ENCODE data around the gene FSTL4.
A peak's percentile ranks its signal among the peaks of the same experiment; 100 is the strongest.

The FSTL4 gene

DNA sequence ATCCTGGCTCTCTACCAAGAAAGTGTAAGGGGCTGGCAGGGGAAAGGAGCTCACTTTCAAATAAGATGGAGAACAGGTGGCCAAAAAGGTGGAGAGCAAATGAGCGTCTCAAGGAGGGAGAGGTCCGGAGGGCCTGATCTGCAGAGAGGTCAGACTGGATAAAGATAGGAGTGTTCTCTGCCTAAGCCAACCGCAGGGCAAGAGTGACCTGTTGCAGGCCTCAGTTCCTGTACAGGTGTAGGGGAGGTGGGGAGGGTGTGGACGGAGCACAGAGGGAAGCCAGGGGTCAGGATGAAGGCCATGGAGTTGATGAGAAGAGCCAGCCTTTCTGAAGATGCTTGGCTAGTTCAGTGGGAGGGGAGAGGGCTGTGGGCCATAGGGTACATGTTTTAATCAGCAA lies 320.8 kb downstream of the FSTL4 start:
- DNase-seq (ENCODE audit: low read depth), result no peak

GRCh38 chr5:133290669-133291240 lies 321.6 kb downstream of the FSTL4 start:
- DNase-seq (ENCODE audit: low read depth), result no peak

DNA sequence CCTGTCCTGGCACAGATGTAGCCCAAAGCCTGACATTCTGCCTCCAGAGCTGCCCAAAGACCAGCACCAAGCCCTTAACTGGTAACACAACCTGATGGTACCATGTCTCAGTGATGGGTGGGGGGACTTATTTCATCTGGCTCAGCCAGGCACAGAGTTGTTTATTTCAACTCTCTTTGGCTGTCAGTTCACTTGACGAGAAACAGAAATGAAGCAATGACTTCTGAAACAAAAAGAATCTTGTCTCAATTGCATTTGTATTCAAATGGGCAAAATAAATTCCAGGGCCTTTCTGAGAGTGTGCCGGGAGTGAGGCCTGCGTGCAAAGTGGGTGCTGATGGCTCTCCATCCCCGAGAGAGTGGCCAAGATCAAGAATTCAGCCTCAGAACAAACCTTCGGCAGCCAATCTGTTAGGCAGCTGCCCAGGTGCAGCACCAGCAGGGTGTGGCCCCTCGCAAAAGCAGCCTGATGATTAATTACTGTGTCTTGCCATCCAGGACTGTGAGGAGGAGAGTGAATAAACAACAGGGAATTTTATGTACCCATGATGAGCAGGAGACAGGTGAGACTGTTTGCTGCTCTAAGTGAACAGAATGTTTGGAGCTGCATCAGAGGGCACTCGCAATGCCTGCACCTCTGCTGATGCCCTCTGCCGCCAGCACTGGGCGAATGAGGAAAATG lies 322.5 kb downstream of the FSTL4 start:
- DNase-seq (ENCODE audit: low read depth), result no peak

- peak; percentile 46 for DNase-seq (ENCODE audit: low read depth)
Observed at GRCh38 chr5:133287500-133287899, 324.8 kb downstream of the FSTL4 start.

- no peak for DNase-seq (ENCODE audit: low read depth)
Observed at GRCh38 chr5:133286483-133286882, 325.9 kb downstream of the FSTL4 start.

- DNase-seq (ENCODE audit: low read depth), result peak; percentile 38
Observed at GRCh38 chr5:133285583-133286021, 326.7 kb downstream of the FSTL4 start.

- DNase-seq (ENCODE audit: low read depth), result no peak
Observed at GRCh38 chr5:133284306-133284705, 328.0 kb downstream of the FSTL4 start.

- no peak for DNase-seq (ENCODE audit: low read depth)
Observed at GRCh38 chr5:133278317-133278716, 334.0 kb downstream of the FSTL4 start.

GRCh38 chr5:133277744-133278143 lies 334.6 kb downstream of the FSTL4 start:
- no peak for DNase-seq (ENCODE audit: low read depth)

DNA sequence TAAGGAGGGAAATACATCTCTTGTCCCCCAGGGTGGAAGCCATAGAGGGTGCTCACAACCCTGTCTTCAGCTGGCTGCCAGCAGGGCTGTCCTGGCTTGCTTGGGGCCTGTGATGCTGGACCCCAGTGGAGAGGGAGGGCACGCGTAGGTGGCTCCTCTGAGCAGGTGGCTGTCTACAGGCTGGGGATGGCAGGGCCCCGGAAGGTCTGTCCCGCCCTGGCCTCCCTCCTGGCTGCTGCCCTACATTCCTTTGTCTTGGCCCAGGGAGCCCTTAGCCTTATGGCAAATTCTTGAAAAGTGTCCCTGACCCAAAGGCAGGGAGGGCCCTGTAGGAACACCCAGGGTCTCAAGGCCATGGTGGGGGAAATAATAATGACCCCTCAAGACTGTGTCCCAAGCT lies 336.2 kb downstream of the FSTL4 start:
- no peak for DNase-seq (ENCODE audit: low read depth)

DNA sequence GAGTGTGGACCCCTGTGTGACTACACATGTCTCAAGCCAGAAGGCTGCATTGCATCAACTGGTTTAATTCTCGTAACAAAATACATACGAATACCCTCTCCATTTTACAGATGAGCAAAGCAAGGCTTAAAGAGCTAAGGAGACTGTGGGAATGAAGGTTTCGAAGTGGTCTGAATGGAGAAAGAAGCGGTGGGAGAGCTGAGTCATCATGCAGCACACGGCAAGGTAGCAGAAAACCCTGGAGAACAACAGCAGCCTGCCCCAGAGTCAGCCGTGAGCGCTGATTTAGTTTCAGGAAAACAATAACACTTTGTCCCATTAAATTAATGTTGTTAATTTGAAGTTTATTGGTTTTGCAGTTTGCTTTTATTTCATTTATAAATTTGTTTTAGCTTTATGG lies 336.7 kb downstream of the FSTL4 start:
- no peak for DNase-seq (ENCODE audit: low read depth)

DNA sequence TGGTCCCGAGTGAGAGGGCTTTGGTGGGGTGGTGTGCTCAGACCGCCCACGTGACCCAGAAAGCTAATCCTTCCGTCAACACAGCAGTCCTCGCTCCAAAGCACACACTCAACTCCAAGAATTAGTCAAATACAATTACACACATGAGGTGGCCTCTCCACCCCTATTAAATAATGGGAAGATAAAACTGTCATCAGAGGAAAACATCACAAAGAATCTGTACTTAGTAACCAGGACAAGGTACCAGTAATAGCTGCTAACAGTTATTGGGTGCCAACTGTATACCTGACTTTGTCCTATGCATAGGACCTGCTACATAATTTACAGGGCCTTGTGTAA lies 337.8 kb downstream of the FSTL4 start:
- no peak for DNase-seq (ENCODE audit: low read depth)

DNA sequence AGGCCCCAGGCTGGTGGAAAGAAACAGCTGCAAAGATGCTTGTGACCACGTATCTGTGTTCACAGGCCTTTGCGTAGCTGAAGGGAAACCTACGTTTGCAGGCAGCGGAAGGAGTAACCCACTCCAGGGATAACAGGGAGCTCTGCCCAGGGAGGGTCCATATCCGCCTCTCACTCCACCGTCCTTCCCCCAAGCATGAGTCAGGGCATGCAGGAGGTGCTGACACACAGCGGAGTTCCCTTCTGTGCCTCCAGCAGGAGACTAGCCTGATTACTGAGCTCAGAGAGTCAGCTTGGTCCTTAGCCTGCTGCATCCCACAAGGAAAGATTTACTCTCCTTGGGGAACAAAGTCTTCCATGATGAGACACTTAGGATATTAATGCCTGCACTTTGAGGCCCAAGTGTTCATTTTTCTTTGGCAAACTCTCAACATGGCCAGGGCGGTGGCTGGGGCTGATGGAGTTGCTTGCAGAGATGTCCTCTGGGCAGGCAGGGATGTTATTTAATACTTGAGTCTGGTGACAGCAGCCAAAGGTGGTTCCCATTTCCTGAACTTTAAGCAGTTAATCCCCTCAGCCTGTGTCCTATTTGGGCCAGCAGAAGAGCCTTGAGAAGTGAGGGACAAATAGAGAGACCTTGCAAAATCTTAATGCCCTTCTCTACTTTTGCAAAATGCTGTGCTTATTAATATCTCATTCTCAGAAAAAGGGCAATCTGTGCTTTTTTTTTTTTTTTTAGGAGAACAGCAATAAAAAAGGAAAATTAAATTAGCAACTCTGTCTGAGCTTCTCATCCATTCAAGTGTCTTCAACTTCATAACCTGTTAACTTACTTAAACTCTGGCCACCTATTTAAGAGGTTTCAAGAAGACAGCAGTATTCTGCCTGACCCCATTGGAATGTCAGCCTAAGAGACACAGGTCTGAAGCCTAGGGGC lies 338.4 kb downstream of the FSTL4 start:
- peak; percentile 66 for DNase-seq (ENCODE audit: low read depth)

DNA sequence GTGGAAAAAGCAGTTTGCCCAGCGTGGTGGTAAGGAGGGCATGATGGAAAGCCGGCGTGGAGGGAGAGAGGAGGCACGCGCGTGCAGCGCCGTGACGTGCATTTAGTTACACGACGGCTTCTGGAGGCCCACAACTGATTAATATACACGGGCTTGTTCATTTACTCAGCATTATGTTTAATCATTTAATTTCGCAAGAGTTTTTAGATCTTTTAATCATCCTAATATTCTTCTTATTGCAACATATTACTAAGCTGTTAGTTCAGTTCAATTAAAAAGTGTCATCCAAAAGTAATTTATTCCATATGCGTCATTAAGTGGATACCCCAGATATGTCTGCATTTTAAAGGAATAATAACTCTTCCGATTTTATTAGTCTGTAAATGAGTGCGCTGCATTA lies 340.0 kb downstream of the FSTL4 start:
- no peak for DNase-seq (ENCODE audit: low read depth)

GRCh38 chr5:133271606-133272005 lies 340.7 kb downstream of the FSTL4 start:
- no peak for DNase-seq (ENCODE audit: low read depth)

DNA sequence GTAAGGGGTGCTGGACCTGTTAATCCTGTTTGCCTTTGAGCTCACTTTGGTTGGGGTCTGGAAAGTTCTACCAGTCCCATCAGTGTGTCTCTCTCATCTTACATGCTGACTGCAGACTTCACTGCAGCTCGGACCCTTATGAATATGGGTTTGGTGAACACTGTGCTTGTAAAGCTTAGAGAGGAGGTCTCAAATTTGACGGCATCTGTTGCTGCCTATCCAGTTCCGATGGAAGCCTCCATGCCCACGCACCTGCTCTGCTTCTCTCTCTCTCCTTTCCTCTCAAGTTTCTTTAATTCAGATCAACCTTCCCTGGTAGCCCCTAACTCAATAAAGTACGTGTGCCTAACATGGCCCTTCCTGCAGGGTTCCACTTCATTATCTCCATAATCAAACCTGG lies 342.6 kb downstream of the FSTL4 start:
- no peak for DNase-seq (ENCODE audit: low read depth)

DNA sequence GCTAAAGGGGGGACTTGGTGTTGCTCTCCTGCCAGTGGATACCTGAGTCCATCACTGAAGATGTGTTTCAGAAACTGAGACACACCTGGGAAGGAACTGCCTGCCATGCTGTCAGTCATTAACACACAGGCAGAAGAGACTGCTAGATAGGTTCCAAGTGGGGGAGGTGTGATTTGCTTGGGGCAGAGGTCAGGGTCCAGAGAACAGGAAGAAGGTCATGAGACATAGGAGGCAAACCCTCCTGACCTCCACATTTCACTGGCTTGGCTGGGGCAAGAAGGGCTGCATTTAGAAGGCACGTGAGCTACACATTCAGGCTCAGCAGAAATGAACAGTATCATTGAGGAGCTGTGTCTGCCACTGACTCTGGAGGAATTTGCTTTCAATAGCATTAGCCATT lies 344.7 kb downstream of the FSTL4 start:
- no peak for DNase-seq (ENCODE audit: low read depth)

GRCh38 chr5:133266966-133267365 lies 345.4 kb downstream of the FSTL4 start:
- no peak for DNase-seq (ENCODE audit: low read depth)

DNA sequence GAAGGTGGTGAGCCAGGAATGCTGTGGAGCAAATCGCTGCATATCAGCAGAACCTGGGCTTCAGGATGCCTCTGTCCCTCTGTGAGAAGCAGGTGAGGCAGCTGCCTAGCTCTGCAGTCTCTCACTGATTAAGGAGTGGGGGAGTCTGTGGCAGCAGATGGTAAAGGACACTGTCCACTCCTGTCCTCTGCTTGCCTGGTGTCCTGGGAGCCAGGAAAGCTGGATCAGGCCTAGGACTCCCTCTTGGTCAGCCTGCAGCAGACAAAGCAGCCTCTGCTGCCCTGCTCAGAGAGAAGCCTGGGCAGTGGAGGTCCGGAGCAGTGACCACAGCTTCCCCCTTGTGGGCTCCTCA lies 345.8 kb downstream of the FSTL4 start:
- DNase-seq (ENCODE audit: low read depth), result no peak

DNA sequence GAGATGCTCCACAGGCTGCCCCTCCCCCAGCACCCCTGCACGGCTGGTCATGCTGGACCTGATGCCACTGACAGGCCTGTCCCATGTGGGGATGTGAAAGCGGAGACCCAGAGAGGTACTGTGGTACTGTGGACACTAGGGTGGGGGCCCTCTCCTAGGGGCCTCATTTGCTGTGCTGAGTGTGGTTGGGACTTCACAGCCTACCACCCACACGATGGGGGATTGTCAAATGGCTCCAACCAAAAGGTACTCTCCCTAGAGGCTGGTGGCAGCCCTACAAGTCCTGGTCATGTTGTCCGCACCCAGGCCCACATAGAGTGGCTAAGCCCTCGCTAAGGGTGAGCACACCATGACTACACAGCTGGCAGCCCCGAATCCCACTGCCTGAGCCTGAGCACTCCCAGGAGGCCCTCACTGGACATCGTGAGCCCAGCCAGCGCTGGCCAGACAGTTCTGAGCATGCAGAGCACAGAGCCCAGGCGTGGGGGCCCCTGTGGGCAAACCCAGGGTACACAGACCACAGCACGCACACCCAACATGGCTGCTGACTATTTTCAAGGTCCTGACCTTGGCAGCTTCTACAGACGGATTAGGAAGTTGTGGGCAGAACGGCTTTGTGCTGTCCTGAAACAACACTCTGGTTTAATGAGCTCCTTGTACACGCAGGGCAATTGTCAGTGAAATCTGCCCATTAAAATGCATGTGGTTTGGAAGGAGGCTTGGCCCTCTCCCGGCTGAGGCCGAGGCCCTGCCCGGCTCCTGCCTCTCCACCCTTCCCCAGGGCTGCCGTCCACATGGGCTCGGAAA lies 346.4 kb downstream of the FSTL4 start:
- no peak for DNase-seq (ENCODE audit: low read depth)

DNA sequence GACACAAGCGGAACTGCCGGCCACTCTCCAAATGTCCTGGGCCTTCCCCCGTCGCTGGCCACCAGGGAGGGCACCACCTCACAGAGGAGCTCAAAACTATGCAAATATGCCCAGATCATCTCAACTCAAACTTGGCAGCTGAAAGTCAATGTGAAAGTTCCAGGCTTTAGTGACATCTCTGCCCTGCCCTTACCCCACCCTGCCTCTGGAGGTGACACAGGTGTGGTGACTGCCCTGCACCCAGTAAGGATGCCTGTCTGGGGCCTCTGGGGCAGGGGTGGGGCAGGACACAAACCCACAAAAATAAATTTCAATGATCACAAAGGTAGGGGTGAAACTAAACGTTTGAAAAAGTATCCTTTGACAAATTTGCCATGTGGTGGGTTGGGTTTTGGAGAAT lies 347.1 kb downstream of the FSTL4 start:
- DNase-seq (ENCODE audit: low read depth), result no peak

GRCh38 chr5:133262690-133263089 lies 349.7 kb downstream of the FSTL4 start:
- no peak for DNase-seq (ENCODE audit: low read depth)
